GM10847 (cell line): ENCODE results near the gene DIPK1A.

Experiments
- POLR2A ChIP-seq: IDR thresholded peaks from 2 replicates; pipeline ENCODE4 v1.6.1; 2011; ENCODE audit not compliant: insufficient read length; ENCODE audit errors: extremely low read depth

The DIPK1A gene

GRCh38 chr1:92853299-92853698, 108.0 kb downstream of the DIPK1A start:
- TF ChIP-seq POLR2A, result no peak

- no peak for TF ChIP-seq POLR2A
Measured at GRCh38 chr1:92851729-92852128, 109.5 kb downstream of the DIPK1A start.

GRCh38 chr1:92850019-92850418, 111.2 kb downstream of the DIPK1A start:
- TF ChIP-seq POLR2A, result no peak

- TF ChIP-seq POLR2A, result no peak
Measured at GRCh38 chr1:92848201-92848600, 113.1 kb downstream of the DIPK1A start.

GRCh38 chr1:92845908-92846307, 115.4 kb downstream of the DIPK1A start:
- TF ChIP-seq POLR2A, result no peak

GRCh38 chr1:92844439-92844838, 116.8 kb downstream of the DIPK1A start:
- TF ChIP-seq POLR2A, result no peak

- TF ChIP-seq POLR2A, result no peak
Measured at GRCh38 chr1:92843429-92844352, 117.6 kb downstream of the DIPK1A start.

- TF ChIP-seq POLR2A, result no peak
Measured at GRCh38 chr1:92843046-92843423, 118.2 kb downstream of the DIPK1A start.

- no peak for TF ChIP-seq POLR2A
Measured at GRCh38 chr1:92842082-92843045, 118.9 kb downstream of the DIPK1A start.

- TF ChIP-seq POLR2A, result no peak
Measured at GRCh38 chr1:92840600-92840999, 120.7 kb downstream of the DIPK1A start.

GRCh38 chr1:92839442-92839841, 121.8 kb downstream of the DIPK1A start:
- TF ChIP-seq POLR2A, result no peak

- TF ChIP-seq POLR2A, result no peak
Measured at GRCh38 chr1:92838519-92838918, 122.7 kb downstream of the DIPK1A start.

GRCh38 chr1:92837062-92837461, 124.2 kb downstream of the DIPK1A start:
- TF ChIP-seq POLR2A, result no peak

- no peak for TF ChIP-seq POLR2A
Measured at GRCh38 chr1:92834617-92835016, 126.6 kb downstream of the DIPK1A start.

GRCh38 chr1:92833840-92834239, 127.4 kb downstream of the DIPK1A start:
- TF ChIP-seq POLR2A, result no peak
